Measurements from ENCODE around the gene OVOL3.
"Not testable (repeated sequence)": the region's sequence is repeated elsewhere in the genome, so short reads cannot be mapped to it uniquely, and the experiment has no call there.

Gene OVOL3

DNA sequence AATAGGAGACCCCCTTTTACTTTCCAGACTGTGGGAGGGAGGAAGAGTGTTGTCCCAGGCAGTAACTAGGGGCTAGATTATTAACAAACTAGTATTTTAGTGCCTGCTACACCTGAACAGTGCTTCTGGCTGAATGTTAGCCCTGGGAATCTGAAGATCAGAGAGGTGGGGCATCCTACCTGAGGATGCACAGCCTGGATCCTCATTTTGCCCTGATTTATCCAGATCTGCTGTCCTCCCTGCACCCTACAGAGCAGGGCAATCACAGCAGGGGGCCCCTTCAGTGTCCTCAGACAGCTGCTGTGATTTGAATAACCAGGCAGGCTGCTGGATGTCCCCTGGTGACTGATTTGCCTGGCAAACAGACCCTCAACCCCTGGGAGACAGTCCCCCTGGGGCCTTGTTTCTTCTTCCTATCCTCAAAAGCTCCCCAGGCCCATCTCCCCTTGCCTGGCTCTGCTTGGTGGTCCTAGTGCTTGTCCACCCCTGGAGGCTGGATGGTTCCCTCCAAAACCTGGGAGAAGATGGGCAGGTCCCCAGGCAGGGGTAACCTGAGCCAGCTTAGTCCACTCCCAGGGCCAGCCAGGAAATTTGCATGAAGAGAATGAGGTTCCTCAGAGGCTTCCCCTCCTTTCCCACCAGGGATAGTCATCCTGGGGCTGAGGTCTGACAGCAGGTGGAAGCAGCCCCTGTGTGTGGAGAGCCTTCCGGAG is at the start of gene OVOL3:
OVOL3 (plus strand) TSS at position 657 of the 713 bp plus-strand sequence. CDS start 60 bp downstream, outside the sequence.
- DNase-seq (ENCODE audit: low spot score) = peak; percentile 53

GRCh38 chr19:36061367-36061766 is 49.6 kb upstream of the OVOL3 start:
- no peak for DNase-seq (ENCODE audit: low spot score)

- DNase-seq (ENCODE audit: low spot score) = no peak
These were observed 46.1 kb upstream of the OVOL3 start for GRCh38 chr19:36064826-36065225.

GRCh38 chr19:36067681-36068080 is 43.3 kb upstream of the OVOL3 start:
- DNase-seq (ENCODE audit: low spot score) = no peak

DNA sequence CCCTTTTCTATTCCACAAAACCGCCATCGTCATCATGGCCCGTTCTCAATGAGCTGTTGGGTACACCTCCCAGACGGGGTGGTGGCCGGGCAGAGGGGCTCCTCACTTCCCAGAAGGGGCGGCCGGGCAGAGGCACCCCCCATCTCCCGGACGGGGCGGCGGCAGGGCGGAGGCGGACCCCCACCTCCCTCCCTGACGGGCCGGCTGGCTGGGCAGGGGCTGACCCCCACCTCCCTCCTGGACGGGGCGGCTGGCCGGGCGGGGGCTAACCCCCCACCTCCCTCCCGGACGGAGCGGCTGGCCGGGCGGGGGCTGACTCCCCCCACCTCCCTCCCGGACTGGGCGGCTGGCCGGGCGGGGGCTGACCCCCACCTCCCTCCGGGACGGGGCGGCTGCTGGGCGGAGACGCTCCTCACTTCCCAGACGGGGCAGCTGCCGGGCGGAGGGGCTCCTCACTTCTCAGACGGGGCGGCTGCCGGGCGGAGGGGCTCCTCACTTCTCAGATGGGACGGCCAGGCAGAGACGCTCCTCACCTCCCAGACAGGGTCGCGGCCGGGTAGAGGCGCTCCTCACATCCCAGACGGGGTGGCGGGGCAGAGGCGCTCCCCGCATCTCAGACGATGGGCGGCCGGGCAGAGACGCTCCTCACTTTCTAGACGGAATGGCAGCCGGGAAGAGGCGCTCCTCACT is 42.0 kb upstream of the OVOL3 start:
- DNase-seq (ENCODE audit: low spot score) = not testable (repeated sequence)

- DNase-seq (ENCODE audit: low spot score) = no peak
These were observed 38.9 kb upstream of the OVOL3 start for GRCh38 chr19:36072081-36072480.

DNA sequence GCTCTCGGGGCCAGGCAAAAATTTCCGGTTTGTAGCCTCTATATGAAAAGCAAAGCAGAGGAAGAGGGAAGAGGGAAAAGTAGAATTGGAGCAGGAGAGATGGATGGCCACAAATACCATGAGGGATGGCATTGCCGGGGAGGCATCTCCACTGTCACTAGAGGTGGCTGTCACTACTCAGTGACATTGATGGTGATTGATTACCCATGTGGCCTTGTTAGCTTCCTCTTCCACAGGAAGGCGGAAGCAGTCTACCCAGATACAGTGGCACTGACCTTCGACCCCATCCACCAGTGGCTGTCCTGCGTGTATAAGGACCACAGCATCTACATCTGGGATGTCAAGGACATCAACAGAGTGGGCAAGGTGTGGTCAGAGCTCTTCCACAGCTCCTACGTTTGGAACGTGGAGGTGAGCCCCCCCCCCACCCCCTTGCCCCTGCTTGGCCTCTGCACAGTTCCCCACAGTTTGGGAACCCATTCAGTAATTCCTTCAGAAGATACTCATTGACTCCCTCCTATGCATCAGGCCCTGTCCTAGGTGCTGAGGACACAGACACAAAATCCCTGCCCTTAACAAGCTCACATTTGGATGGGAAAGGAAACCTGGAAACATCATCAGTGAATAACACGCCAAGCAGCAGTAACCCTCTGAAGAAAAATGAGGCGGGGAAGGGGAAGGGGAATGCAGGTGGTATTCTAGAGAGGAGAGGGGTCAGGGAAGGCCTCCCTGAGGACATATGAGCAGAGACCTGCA is 37.6 kb upstream of the OVOL3 start:
- no peak for DNase-seq (ENCODE audit: low spot score)

DNA sequence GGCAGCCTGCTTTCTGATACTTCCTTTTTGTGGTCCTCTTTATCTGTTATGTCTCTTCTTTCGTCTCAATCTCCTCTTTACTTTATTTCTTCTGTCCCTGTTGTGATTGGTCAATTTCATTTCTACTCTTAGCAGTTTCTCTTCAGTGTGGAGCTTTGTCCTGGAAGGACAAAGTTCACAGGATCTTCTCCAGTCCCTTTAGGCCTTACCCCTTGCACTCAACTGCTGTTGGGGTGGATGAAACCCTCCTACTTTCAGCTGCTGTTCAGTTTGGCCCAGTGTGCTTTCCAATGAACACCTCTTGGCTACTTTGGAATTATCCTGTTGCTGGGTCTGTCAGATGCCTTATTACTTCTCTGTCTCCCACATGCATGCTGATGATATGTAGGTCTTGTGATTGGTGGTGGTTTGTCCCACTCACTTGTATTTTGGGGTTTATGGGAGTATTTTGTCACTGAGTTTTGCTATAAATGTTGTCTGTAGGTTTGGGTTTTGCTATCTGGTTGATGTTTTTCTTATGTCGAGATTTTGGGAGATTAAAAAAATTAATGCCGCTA is 31.5 kb upstream of the OVOL3 start:
- DNase-seq (ENCODE audit: low spot score) = no peak

GRCh38 chr19:36081385-36081784 is 29.6 kb upstream of the OVOL3 start:
- no peak for DNase-seq (ENCODE audit: low spot score)

- DNase-seq (ENCODE audit: low spot score) = no peak
These were observed 29.0 kb upstream of the OVOL3 start for GRCh38 chr19:36081894-36082293.

GRCh38 chr19:36082916-36083315 is 28.0 kb upstream of the OVOL3 start:
- DNase-seq (ENCODE audit: low spot score) = no peak

- no peak for DNase-seq (ENCODE audit: low spot score)
These were observed 26.5 kb upstream of the OVOL3 start for GRCh38 chr19:36084231-36085009.

- DNase-seq (ENCODE audit: low spot score) = no peak
These were observed 24.6 kb upstream of the OVOL3 start for GRCh38 chr19:36086326-36086725.

DNA sequence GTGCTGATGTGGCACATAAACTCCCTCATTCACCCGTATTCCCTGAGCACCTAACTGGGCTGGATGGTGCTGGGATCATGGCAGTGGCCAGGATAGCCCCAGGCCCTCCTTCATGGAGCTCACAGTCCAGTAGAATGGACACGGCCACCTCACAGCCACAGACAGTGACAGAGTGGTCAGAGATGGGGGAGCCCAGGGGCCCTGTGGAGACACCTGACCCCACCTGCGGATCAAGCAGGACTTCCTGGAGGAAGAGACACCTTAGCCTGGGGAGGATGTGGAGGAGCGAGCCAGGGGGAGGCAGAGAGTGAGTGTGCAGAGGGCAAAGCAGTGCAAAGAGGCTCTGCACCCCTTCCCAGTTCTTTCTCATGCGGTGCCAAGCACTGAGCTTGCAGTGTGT is 21.1 kb upstream of the OVOL3 start:
- DNase-seq (ENCODE audit: low spot score) = no peak

GRCh38 chr19:36090910-36091695 is 19.8 kb upstream of the OVOL3 start:
- DNase-seq (ENCODE audit: low spot score) = no peak

DNA sequence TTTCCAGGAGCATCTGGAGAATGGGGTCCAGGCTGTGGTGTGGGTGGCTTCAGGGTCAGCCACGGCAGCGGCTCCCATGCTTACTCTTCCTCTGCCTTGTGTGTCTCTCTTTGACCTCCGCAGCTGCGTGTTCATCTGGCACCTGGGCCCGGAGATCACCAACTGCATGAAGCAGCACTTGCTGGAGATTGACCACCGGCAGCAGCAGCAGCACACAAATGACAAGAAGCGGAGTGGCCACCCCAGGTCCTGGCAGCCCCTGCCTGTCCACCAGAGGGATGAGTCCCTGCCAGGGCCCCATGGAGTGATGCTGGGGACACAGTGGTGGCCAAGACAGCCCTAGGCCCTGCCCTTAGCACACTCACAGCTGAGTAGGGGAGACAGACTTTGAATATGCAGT is 18.4 kb upstream of the OVOL3 start:
- no peak for DNase-seq (ENCODE audit: low spot score)

- DNase-seq (ENCODE audit: low spot score) = no peak
These were observed 17.7 kb upstream of the OVOL3 start for GRCh38 chr19:36093146-36093662.

DNA sequence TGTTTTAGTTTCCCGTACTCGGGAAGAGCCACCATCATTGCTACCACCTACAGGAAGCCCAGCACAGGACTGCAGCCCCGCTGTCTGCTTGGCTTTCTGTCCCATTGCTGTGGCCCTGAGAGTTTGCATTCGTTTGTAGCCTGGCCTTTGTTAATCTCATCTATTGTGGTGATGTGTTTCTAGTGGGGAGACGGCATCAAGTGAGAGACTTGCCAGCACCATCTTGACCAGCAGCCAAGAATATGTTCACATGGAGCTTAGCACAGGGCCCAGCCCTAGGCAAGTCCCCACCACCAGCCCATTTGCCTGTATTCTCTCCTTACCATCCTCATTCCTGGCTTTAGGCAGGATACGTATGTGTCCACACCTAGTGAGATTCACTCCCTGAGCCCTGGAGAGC is 17.3 kb upstream of the OVOL3 start:
- DNase-seq (ENCODE audit: low spot score) = no peak

DNA sequence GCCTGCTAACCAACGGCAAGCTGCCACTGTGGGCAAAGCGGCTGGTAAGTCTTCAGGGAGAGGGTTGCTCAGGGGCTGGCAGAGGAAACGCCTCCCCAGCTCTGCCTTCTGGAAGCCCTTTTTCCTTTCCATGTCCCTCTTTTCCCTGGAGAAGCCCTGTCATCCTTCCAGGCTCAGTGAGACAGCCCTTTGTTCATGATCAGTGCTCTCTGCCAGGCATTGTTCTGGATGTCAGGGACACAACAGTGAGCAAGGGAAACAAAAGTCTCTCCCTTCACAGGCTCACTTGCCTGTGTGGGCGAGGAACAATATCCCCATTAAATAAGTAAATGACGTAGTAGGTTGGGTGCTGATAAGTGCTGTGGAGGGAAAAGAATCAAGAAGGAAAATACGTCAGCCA is 13.9 kb upstream of the OVOL3 start:
- DNase-seq (ENCODE audit: low spot score) = no peak

DNA sequence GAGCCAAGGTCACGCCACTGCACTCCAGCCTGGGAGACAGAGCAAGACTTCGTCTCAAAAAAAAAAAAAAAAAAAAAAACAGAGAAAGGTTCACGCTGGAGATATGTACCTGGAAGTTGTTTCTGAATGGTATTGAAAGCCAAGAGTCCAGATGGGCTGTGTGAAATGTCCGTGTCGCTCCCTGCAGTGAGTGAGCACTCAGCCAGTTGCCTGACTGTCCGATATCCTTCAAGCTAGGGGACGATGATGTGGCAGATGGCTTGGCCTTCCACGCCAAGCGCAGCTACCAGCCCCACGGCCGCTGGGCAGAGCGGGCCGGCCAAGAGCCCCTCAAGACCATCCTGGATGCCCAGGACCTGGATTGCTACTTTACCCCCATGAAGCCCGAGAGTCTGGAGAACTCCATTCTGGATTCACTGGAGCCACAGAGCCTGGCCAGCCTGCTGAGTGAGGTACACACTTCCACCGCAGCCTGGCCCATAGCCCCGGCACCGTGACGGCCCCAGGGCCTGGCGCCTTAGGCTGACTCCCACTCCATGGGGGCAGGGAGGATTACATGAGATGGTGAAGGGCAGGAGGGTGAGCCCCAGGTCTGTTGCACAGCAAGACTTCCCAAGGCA is 11.7 kb upstream of the OVOL3 start:
- no peak for DNase-seq (ENCODE audit: low spot score)
